SH-SY5Y (cell line): ENCODE measurements around the gene EIF4EBP3.

Source experiments
- GATA2 ChIP-seq: IDR thresholded peaks from 2 replicates; pipeline ENCODE4 v1.6.1; 2011; ENCODE audit warnings: mild to moderate bottlenecking, low read depth, low read length
- GATA3 ChIP-seq: IDR thresholded peaks from 2 replicates; pipeline ENCODE4 v1.6.1; 2011; ENCODE audit warnings: low read depth, mild to moderate bottlenecking, low read length, moderate library complexity

The EIF4EBP3 gene

DNA sequence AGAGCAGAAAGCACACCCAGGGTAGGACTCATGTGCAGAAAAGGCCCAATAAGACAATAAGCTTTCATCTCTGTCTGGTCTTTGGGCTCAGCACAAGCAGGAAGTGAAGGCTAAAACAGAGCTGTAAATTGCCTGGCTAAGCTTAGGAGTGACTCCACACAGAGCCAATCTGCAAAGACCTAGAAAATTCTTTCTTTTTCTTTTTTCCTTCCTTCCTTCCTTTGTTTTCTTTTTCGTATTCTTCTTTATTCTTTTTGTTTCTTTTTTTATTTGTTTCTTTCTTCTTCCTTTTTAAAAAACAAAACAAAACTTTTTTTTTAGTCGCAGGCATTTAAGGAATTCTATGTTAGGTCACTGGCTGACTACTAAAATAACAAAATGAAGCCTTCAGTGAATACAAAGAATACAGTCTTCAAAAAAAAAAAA lies 29.3 kb downstream of the EIF4EBP3 start:
- no peak for TF ChIP-seq GATA2

DNA sequence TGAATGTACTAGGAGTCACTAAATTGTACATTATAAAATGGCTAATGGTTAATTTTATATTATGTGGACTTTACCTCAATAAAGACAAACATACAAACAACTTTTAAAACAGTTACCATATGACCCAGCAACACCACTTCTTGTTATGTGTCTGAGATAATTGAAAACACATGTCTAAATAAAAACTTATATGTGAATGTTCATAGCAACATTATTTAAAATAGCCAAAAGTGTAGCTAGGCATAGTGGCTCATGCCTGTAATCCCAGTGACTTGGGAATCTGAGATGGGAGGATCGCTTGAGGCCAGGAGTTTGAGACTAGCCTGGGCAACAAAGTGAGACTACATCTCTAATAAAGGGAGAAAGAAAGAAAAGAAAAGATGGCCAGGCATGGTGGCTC lies 40.0 kb downstream of the EIF4EBP3 start:
- TF ChIP-seq GATA3 = no peak
- no peak for TF ChIP-seq GATA2

- TF ChIP-seq GATA3 (no peak), GATA2 (no peak)
Measured at GRCh38 chr5:140588311-140589070, 41.0 kb downstream of the EIF4EBP3 start.

DNA sequence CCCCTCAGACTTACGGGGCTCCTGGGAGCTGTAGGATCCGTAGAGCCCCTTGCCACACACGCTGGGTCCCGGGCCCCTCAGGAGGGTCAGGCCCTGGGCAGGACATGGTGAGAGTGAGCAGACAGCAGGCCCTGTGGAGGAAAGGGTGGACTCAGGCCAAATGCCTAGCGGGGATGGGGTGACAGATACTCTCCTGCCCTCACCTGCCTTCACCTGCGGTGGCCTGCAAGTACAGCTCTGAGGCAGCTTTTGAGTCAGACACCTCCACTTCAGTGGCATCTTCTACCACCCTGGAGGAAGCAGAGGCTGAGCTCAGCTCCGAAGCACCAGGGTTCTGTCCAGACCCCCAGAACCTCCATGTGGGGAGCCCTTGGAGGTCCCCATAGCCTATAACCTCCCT lies 43.4 kb downstream of the EIF4EBP3 start:
- TF ChIP-seq GATA3 (no peak), GATA2 (no peak)

DNA sequence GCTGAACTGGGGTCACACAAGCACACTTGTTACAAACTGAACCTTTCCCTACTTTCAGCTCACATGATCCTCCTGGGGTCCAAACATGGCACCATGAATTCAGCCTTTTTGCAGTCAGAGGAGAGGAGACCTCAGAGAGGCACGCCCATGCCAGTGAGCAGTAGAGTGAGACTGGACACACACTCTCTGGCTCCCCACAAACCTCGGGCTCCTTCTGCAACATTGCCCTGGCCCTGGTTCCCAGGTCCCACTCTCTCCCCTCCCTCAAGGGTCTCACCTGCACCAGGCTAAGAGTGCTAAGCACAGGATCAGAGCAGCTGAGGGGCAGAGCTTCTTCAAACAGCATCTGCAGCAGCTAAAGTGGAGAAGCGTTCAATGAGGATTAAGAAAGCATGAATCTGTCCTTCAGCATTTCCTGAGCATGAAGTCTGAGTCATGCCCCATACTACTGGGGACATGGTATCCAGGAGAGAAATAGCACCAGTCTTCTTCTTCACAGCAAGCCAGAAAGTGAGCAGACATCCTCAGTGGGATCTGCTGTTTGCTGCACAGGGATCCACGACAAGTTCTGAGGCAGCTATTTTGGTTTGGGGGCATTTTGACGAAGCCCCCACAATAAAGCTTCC lies 44.4 kb downstream of the EIF4EBP3 start:
- TF ChIP-seq GATA2 (no peak), GATA3 (no peak)

- no peak for TF ChIP-seq GATA3
- no peak for TF ChIP-seq GATA2
Measured at GRCh38 chr5:140594169-140594568, 46.7 kb downstream of the EIF4EBP3 start.

DNA sequence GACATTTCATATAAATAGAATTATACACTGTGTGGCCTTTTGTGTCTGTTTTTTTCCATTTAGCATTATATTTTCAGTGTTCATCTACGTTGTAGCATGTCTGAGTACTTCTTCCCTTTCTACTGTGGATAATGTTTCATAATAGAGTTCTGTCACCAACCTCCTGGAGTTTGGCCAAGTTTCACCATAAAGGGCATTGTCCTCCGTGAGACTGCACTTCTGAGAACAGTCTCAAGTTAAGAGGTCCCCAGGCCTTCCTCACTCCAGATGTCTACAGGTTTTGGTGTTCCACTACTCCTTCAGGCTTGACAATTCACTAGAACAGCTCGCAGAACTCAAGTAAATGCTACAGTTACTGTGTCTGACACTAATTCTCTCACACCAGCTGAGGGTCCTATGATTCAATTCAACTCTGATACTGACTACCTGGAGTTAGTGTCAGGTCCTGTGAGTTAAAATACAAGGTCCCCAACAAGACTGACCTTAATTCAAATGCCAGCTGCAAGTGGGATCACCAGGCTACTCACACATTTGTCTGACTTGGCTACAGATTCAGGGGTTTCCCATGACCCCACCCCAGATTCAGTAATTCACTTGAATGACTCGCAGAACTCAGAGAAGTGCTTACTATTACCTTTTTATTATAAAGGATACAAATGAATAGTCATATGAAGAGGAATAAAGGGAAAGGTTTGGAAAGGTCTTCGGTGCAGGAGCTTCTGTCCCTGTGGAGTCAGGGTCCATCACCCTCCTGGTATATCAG lies 48.3 kb downstream of the EIF4EBP3 start:
- no peak for TF ChIP-seq GATA2
- no peak for TF ChIP-seq GATA3

DNA sequence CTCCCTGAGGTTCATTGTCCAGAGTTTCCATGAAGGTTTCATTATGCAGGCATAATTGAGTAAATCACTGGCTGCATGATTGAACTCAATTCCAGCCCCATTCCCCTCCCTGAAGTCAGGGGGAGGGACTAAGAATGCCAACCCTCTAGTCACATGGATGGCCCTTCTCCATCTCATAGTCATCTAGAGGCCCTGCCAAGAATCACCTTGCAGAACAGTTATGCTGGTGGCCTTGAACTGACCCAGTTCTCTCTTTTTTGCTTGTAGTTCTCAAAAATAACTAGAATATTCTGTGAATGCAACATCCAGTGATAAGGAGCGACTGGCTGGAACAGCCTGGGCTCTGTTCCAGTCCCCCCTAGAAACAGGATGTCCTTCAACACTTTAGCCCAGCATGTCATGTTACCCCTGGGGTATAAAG lies 48.9 kb downstream of the EIF4EBP3 start:
- TF ChIP-seq GATA3 (no peak), GATA2 (no peak)

DNA sequence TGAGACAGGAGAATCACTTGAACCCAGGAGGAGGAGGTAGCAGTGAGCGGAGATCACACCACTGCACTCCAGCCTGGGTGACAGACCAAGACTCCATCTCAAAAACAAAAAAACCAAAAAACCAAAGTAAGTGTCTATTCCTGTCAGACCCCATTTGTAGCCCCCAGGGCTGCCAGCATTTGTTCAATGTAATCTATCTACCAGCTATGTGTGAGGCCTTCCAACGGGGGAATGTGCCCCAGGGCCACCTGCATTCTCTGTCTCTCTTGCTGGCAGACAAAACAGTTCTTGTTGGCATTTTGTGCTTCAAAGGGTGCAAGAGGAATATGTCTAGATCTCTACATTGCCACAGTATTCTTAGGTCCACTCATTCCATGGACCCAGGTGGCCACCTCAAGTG lies 51.4 kb downstream of the EIF4EBP3 start:
- TF ChIP-seq GATA3 (no peak), GATA2 (no peak)
